ENCODE data around the gene CDK5RAP3. TPM values are rescaled to one million over a fixed set of nuclear protein-coding genes. Genes with fewer than 3 reads are reported as not detected.
A peak's percentile ranks its signal among the peaks of the same experiment; 100 is the strongest.

CDK5RAP3 gene
- total RNA-seq, 1 experiment from 2014 or later = 149 TPM

DNA sequence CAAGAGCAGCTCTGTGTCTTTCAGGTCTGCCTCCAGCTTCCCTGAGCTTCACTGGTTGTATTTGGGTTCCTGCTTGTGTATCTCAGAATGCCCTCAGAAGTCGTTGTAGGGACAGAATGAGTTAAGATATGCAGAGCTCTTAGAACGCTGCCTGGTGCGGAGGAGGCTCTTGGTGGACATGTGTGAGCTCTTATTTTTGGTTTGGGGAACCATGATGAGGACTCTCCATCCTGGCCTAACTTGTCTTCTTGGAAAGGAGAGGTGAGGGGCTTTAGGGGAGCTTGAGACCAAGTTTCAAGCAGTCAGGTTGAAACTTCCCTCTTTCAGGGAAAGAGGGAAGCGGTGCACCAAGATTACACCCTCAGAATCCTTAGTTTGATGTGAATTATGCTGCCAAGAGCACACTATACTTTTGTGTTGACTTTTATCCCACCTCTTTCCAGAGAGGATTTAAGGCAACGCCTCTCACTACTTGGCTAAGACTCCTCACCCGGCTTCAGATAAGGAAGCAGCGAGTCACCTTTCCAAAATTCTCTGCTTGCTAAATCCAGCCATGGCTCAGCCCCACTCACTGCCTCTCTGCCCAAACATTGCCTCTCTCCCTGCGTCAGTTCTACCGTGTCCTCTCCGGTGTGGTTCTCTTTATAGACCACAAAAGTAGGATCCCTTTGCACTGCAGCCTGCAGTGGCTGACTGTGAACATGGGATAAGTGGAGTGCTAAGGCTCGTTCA, 12.7 kb downstream of the CDK5RAP3 start:
- peak overlapping the region; percentile 36 to 88 (median 70); a peak in 4 of 7 replicates for H3K27ac Mint-ChIP-seq
- WGBS (ENCODE audit: extremely low coverage, insufficient read length, low lambda C conversion rate) = no CpG with 5 or more reads among the region's 11 CpGs
- no peak overlapping the region; a peak in 1 of 5 replicates for H3K4me3 Mint-ChIP-seq

More for the DNA sequence above, 12.7 kb downstream of the CDK5RAP3 start:
- no peaks in the 10 kb centered on the region for H4K20me1 ChIP-seq (ENCODE audit: control insufficient read depth, insufficient read depth, insufficient read length)
- no peaks in the 10 kb centered on the region; the same call in 1 of the 2 replicates for H3K27me3 ChIP-seq (ENCODE audit: insufficient read depth, low read length)
- no peaks in the 10 kb centered on the region for H3K9me3 Mint-ChIP-seq
- no peak overlapping the region for H2BK12ac ChIP-seq (ENCODE audit: insufficient read length, low read depth, low read length)
- H2BK120ac ChIP-seq (ENCODE audit: low read depth, low read length, poor library complexity, severe bottlenecking) = no peak overlapping the region
- H4K8ac ChIP-seq (replicated peaks; ENCODE audit: insufficient read length, low read depth, low read length) = no peak overlapping the region
- no peak overlapping the region for H3K56ac ChIP-seq (ENCODE audit: insufficient read length, low read depth, low read length)
- H3T11ph ChIP-seq (ENCODE audit: low read length) = no peak overlapping the region
- no peak overlapping the region for H3K27ac ChIP-seq (ENCODE audit: insufficient read length, low read depth, low read length)
- no peaks in the 10 kb centered on the region for H3K79me2 ChIP-seq (ENCODE audit: insufficient read depth, low read length)
- H3K4me2 ChIP-seq (ENCODE audit: insufficient read depth, insufficient read length, low read length) = no peak overlapping the region
- no peak overlapping the region for H3K9ac ChIP-seq (ENCODE audit: extremely low read depth, insufficient read length, low read length)
- no peak overlapping the region for H2BK15ac ChIP-seq (ENCODE audit: low read depth, low read length)
- no peak overlapping the region for H3K4ac ChIP-seq (ENCODE audit: low read depth, low read length)
- no peak overlapping the region for H2AK5ac ChIP-seq (ENCODE audit: insufficient read length, low read length)
- H4K5ac ChIP-seq (ENCODE audit: insufficient read length, low read depth, low read length) = no peak overlapping the region
- no peaks in the 10 kb centered on the region; the same call in 1 of the 2 replicates for H3K27me3 Mint-ChIP-seq (ENCODE audit: low read depth)
- H3K9me3 ChIP-seq (ENCODE audit: control insufficient read depth, low read depth, low read length) = no peaks in the 10 kb centered on the region
- TF ChIP-seq, protein P1, sequence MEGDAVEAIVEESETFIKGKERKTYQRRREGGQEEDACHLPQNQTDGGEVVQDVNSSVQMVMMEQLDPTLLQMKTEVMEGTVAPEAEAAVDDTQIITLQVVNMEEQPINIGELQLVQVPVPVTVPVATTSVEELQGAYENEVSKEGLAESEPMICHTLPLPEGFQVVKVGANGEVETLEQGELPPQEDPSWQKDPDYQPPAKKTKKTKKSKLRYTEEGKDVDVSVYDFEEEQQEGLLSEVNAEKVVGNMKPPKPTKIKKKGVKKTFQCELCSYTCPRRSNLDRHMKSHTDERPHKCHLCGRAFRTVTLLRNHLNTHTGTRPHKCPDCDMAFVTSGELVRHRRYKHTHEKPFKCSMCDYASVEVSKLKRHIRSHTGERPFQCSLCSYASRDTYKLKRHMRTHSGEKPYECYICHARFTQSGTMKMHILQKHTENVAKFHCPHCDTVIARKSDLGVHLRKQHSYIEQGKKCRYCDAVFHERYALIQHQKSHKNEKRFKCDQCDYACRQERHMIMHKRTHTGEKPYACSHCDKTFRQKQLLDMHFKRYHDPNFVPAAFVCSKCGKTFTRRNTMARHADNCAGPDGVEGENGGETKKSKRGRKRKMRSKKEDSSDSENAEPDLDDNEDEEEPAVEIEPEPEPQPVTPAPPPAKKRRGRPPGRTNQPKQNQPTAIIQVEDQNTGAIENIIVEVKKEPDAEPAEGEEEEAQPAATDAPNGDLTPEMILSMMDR (conservative IDR thresholded peaks at IDR 0.05) = no peak
- H3K79me1 ChIP-seq (ENCODE audit: insufficient read depth, low read depth, low read length, poor library complexity, severe bottlenecking) = no peaks in the 10 kb centered on the region
- H2BK20ac ChIP-seq (ENCODE audit: low read depth, low read length, poor library complexity, severe bottlenecking) = no peak overlapping the region
- H2AFZ ChIP-seq (ENCODE audit: low read length) = no peak overlapping the region
- H4K91ac ChIP-seq (ENCODE audit: insufficient read length, low read depth, low read length) = no peak overlapping the region
- H2BK5ac ChIP-seq (ENCODE audit: insufficient read length, low read length) = no peak overlapping the region
- peaks cover 24 to 30% of the 10 kb centered on the region in 2 experiments for H3K4me1 Mint-ChIP-seq
- peaks cover 3% of the 10 kb centered on the region; the same call in 1 of the 2 replicates for H3K4me1 ChIP-seq (ENCODE audit: insufficient read depth, low read length)
- DNase-seq = no peak
- no peak overlapping the region for H3K18ac ChIP-seq (ENCODE audit: insufficient read length, low read depth, low read length)
- H3K23me2 ChIP-seq (ENCODE audit: insufficient read length, low read depth, low read length, poor library complexity, severe bottlenecking) = peaks cover 3% of the 10 kb centered on the region
- peaks cover 22 to 49% (median 44%) of the 10 kb centered on the region in 3 experiments; a peak in 6 of 7 replicates for H3K36me3 Mint-ChIP-seq (ENCODE audit: insufficient read depth in 1 of 3, low read depth in 3 of 3)
- H3K23ac ChIP-seq (ENCODE audit: insufficient read length, low read depth, low read length) = no peak overlapping the region
- H3K14ac ChIP-seq (ENCODE audit: insufficient read depth, low read length) = no peak overlapping the region
